ENCODE data around the gene ARMC5.

DNA sequence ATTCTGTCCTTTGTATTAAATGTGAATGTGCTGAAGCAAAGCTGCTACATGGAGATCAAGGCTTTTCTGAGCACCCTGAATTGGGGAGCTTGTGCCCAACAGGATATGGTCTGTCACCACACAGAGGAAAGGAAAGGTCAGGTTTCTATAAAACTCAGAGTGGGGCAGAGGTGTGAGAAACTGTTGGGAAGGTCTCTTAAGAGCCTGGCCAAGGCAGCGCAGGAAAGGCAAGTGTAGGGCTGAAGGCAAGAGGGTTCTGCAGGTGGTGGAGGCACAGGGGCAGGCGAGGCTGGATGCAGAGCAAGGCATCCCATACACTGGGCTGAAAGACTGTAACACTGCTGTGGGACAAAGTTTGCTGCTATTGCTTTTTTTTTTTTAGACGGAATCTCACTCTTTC is 39.3 kb upstream of the ARMC5 start:
- TF ChIP-seq, protein P1, sequence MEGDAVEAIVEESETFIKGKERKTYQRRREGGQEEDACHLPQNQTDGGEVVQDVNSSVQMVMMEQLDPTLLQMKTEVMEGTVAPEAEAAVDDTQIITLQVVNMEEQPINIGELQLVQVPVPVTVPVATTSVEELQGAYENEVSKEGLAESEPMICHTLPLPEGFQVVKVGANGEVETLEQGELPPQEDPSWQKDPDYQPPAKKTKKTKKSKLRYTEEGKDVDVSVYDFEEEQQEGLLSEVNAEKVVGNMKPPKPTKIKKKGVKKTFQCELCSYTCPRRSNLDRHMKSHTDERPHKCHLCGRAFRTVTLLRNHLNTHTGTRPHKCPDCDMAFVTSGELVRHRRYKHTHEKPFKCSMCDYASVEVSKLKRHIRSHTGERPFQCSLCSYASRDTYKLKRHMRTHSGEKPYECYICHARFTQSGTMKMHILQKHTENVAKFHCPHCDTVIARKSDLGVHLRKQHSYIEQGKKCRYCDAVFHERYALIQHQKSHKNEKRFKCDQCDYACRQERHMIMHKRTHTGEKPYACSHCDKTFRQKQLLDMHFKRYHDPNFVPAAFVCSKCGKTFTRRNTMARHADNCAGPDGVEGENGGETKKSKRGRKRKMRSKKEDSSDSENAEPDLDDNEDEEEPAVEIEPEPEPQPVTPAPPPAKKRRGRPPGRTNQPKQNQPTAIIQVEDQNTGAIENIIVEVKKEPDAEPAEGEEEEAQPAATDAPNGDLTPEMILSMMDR (conservative IDR thresholded peaks at IDR 0.05; ENCODE audit: low read depth, low read length) = no peak
- TF ChIP-seq EZH2 (IDR thresholded peaks at IDR 0.05; ENCODE audit: borderline replicate concordance, low read depth, low read length, poor library complexity, severe bottlenecking) = no peak

All from A673 (cell line).